Tibial artery (tissue), 4 donors: ENCODE data around the gene RAB3A.

Source experiments
- DNase-seq, 2 donors: peaks; one replicate each; pipeline ENCODE4 v3.0.0-alpha.2; 2019
- H3K27ac ChIP-seq, 2 donors: fragments of 200-600 bp; sonication (generic) in 1 of 2; 1 replicate in 1 of 2; 2 replicates in 1 of 2; pipeline ENCODE4 v1.5.1; 2018 to 2019; ENCODE audit warnings: mild to moderate bottlenecking in 1 of 2
- H3K27me3 ChIP-seq, 2 donors: fragments of 200-600 bp; sonication (generic) in 1 of 2; one replicate each; pipeline versions ENCODE4 v1.5.1 to v1.6.0; 2016 to 2019
- H3K36me3 ChIP-seq, 3 donors: fragments of 200-600 bp; sonication (generic) in 2 of 3; one replicate each; pipeline ENCODE4 v1.5.1; 2016 to 2019; ENCODE audit warnings: mild to moderate bottlenecking in 2 of 3
- H3K4me1 ChIP-seq, 4 donors: fragments of 200-600 bp; sonication (generic) in 2 of 4; 1 replicate in 3 of 4; 2 replicates in 1 of 4; pipeline ENCODE4 v1.5.1; 2016 to 2019
- H3K4me3 ChIP-seq, 2 donors: fragments of 200-600 bp; sonication (generic) in 1 of 2; 1 replicate in 1 of 2; 2 replicates in 1 of 2; pipeline ENCODE4 v1.5.1; 2018 to 2019; ENCODE audit warnings: mild to moderate bottlenecking in 2 of 2
- H3K9me3 ChIP-seq, 3 donors: fragments of 200-600 bp; sonication (generic) in 1 of 3; one replicate each; pipeline ENCODE4 v1.5.1; 2016 to 2019
- CTCF ChIP-seq, 2 experiments: fragments of 200-600 bp in 1 of 2; fragments of 450-650 bp in 1 of 2; IDR thresholded peaks; one replicate each; pipeline ENCODE4 v1.5.1; 2017 to 2019; ENCODE audit warnings: antibody characterized with exemption in 2 of 2, mild to moderate bottlenecking in 1 of 2, moderate library complexity in 1 of 2
- intact Hi-C: fragments of 100-400 bp; cut with DNase I; formaldehyde crosslinking; loops from one replicate; pipeline ENCODE4 v1.15.0; 2023; ENCODE audit warnings: low total_unique reads

Gene RAB3A

DNA sequence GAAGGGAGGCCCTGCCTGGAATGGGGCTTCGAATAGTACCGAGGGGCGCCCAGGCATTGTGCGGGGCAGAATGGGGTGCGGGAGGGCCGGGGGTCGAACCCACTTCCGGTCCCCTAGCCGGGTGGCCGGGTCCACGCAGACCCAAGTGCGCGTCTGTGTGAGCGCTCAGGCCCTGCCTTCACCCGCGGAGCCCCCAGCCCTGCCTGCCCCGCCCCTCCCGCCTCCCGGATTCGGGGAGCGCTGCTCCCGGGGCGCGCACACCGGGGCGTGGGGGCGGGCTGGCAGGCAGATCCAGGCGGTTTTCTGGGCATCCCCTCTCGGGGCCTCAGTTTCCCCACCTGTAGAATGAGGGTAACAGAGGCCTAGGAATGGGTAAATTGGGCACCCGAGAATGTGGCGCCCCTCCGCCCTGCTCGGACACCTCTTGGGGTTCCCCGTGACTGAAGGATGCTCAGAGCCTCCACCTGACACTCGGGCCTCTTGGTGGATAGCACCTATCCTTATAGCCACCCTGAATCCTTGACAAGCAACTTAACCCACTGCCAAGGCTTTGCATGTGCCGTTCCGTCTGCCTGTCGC lies 50.2 kb downstream of the RAB3A start:
- DNase-seq = no peak
- H3K9me3 ChIP-seq = no peaks in the 10 kb centered on the region
- H3K4me1 ChIP-seq = peaks cover 7 to 48% (median 40%) of the 10 kb centered on the region in 4 donors
- intact Hi-C loops = loop anchor here (5.0 kb wide), 1 partner anchor 36 kb away; no protein-coding TSS in a partner anchor
- peak overlapping the region; percentile 95 to 98 for H3K27ac ChIP-seq
- H3K36me3 ChIP-seq = peaks cover 5 to 20% (median 11%) of the 10 kb centered on the region in 3 donors
- no peaks in the 10 kb centered on the region for H3K27me3 ChIP-seq
- TF ChIP-seq CTCF (IDR thresholded peaks at IDR 0.05) = no peak
- peak overlapping the region; percentile 76 to 98 for H3K4me3 ChIP-seq

DNA sequence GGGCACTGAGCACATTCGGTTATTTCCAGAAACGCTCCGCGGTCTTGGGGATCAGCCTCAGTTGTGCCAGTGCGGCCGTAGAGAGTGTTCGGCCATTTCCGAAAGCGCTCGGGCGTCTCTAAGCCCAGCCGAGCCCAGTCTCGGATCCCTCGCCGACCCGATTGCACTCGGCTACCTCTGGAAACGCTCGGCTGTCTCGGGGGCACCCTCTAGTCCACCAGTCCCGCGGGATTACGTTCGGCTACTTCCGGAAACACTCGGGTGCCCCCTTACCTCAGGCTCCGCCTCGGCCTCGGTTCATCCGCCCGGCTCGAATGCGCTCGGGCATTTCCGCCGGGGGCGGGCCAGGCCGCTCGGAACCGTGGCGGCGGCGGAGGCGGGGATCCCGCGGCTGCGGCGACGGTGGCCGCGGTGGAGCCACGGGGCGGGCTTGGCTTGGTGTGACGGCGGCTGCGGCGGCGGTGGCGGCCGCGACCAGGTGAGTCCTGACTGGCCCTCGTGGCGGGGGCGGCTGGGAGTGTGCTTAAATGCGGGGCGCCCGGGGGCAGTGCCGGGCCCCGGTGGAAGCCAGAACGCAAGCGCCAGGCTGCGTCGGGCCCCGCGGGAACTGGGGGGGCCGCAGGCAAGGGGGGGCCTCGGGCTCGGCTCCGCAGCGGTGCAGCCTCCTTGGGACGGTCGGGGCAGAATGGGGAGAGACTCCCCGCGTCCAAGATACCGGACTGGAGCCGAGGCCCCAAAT lies 50.9 kb downstream of the RAB3A start, which contains the start of gene PIK3R2:
TSS of gene PIK3R2 (plus strand) at position 347 of the 739 bp plus-strand sequence. CDS start 2,717 bp downstream, outside the sequence.
- Histone ChIP-seq H3K36me3 (peaks cover 5 to 26% (median 16%) of the 10 kb centered on the region in 3 donors), H3K27me3 (no peaks in the 10 kb centered on the region), H3K4me1 (peaks cover 7 to 48% (median 40%) of the 10 kb centered on the region in 4 donors), H3K27ac (peak within 1 kb of the TSS; percentile 95 to 98), H3K4me3 (peak within 1 kb of the TSS; percentile 76 to 98), H3K9me3 (no peaks in the 10 kb centered on the region)
- no peak for TF ChIP-seq CTCF (IDR thresholded peaks at IDR 0.05)
- intact Hi-C loops = loop anchor here (5.0 kb wide), 1 partner anchor 36 kb away; no protein-coding TSS in a partner anchor
- DNase-seq = peak; percentile 100

- H3K27ac ChIP-seq = peak overlapping the region; percentile 95 to 98
- peak overlapping the region; percentile 76 to 98 for H3K4me3 ChIP-seq
- H3K4me1 ChIP-seq = peaks cover 7 to 43% (median 37%) of the 10 kb centered on the region in 4 donors
- H3K27me3 ChIP-seq = no peaks in the 10 kb centered on the region
- peak; percentile 98 for DNase-seq
- peaks cover 6 to 32% (median 21%) of the 10 kb centered on the region in 3 donors for H3K36me3 ChIP-seq
- intact Hi-C loops = loop anchor here (5.0 kb wide), 1 partner anchor 35 kb away; no protein-coding TSS in a partner anchor
- no peaks in the 10 kb centered on the region for H3K9me3 ChIP-seq
- TF ChIP-seq CTCF (IDR thresholded peaks at IDR 0.05) = peak; percentile 48 to 65
Observed at GRCh38 chr19:18152442-18152816, 51.4 kb downstream of the RAB3A start.

GRCh38 chr19:18150776-18151624 lies 52.8 kb downstream of the RAB3A start:
- peaks cover 0 to 29% (median 23%) of the 10 kb centered on the region in 4 donors for H3K4me1 ChIP-seq
- TF ChIP-seq CTCF (IDR thresholded peaks at IDR 0.05) = no peak
- no peaks in the 10 kb centered on the region for H3K27me3 ChIP-seq
- no peak overlapping the region for H3K4me3 ChIP-seq
- peak overlapping the region; percentile 95 to 98 for H3K27ac ChIP-seq
- intact Hi-C loops = loop anchor here (5.0 kb wide), 1 partner anchor 34 kb away; no protein-coding TSS in a partner anchor
- peaks cover 11 to 41% (median 27%) of the 10 kb centered on the region in 3 donors for H3K36me3 ChIP-seq
- DNase-seq = no peak
- no peaks in the 10 kb centered on the region for H3K9me3 ChIP-seq

DNA sequence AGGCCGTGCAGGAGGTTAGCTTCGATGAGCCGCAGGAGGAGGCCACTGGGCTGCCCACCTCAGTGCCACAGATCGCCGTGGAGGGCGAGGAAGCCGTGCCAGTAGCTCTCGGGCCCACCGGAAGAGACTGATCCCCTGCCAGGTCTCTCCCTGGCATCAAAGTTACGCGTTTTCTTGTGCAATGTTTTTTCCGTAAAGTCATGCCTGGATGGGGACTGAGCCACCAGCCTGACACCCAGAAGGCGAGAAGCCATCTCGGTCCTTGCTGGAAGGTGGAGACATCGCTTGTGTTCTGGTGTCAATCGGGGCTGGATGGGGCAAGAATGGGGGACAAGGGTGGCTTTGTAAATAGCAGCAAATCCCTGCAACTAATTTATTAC lies 54.3 kb downstream of the RAB3A start:
- no peak overlapping the region for H3K4me3 ChIP-seq
- intact Hi-C loops = no loop called here
- DNase-seq = no peak
- H3K4me1 ChIP-seq = peaks cover 0 to 22% (median 21%) of the 10 kb centered on the region in 4 donors
- H3K27me3 ChIP-seq = no peaks in the 10 kb centered on the region
- H3K36me3 ChIP-seq = peaks cover 20 to 51% (median 38%) of the 10 kb centered on the region in 3 donors
- H3K27ac ChIP-seq = no peak overlapping the region
- no peak for TF ChIP-seq CTCF (IDR thresholded peaks at IDR 0.05)
- H3K9me3 ChIP-seq = no peaks in the 10 kb centered on the region
